ENCODE measurements around the gene ASIP. TPM values are rescaled to one million over a fixed set of nuclear protein-coding genes. Genes with fewer than 3 reads are reported as not detected.

Gene ASIP
- total and polyA plus RNA-seq, 2 of the 13 experiments (the other 11 are each of a cell fraction or from before 2014, with no cell fraction given): not detected

GRCh38 chr20:34300256-34300806 is 59.1 kb downstream of the ASIP start (continued):
- TF ChIP-seq SIN3A (IDR thresholded peaks at IDR 0.05; ENCODE audit: borderline replicate concordance, low read depth, low read length) (no peak), ATF7 (IDR thresholded peaks at IDR 0.05) (no peak), ATF7 (CRISPR knock-in tag; IDR thresholded peaks at IDR 0.05) (no peak), ZNF296 (CRISPR knock-in tag; conservative IDR thresholded peaks at IDR 0.05) (no peak), MNT (IDR thresholded peaks at IDR 0.05) (no peak), ARID2 (CRISPR knock-in tag; IDR thresholded peaks at IDR 0.05; ENCODE audit: borderline replicate concordance) (no peak), RNF2 (conservative IDR thresholded peaks at IDR 0.05; ENCODE audit: low read depth) (no peak), JUND (CRISPR knock-in tag; IDR thresholded peaks at IDR 0.05) (no peak), ZBTB14 (CRISPR knock-in tag; IDR thresholded peaks at IDR 0.05) (no peak), BHLHE40 (IDR thresholded peaks at IDR 0.05; ENCODE audit: low read length) (no peak), PCBP1 (IDR thresholded peaks at IDR 0.05; ENCODE audit: borderline replicate concordance, low read depth, low read length) (no peak), RFX3 (CRISPR knock-in tag; IDR thresholded peaks at IDR 0.05) (no peak), RNF219 (CRISPR knock-in tag; IDR thresholded peaks at IDR 0.05) (no peak; the same call in 1 of the 2 replicates), IRF1 (CRISPR knock-in tag; IDR thresholded peaks at IDR 0.05; ENCODE audit: low read depth) (0 out of 2 replicates have a peak, but pooled peaks have one; percentile 45), IRF2 (CRISPR knock-in tag; IDR thresholded peaks at IDR 0.05) (no peak), FOXK1 (CRISPR knock-in tag; IDR thresholded peaks at IDR 0.05; ENCODE audit: borderline replicate concordance, low read depth) (no peak), DNMT3B (CRISPR knock-in tag; conservative IDR thresholded peaks at IDR 0.05) (no peak), IRF9 (CRISPR knock-in tag; IDR thresholded peaks at IDR 0.05; ENCODE audit: borderline replicate concordance) (no peak), U2AF1 (optimal IDR thresholded peaks at IDR 0.05; ENCODE audit: low read depth, low read length) (peak; percentile 26), NFYC (CRISPR knock-in tag; IDR thresholded peaks at IDR 0.05) (no peak), ZNF326 (CRISPR knock-in tag; IDR thresholded peaks at IDR 0.05; ENCODE audit: borderline replicate concordance) (no peak), POLR2A (IDR thresholded peaks at IDR 0.05; ENCODE audit: insufficient read depth in 1 of 2, low read depth in 2 of 2, low read length in 2 of 2) (peak in 1 of 2 experiments; percentile 28; a peak in 1 of 4 replicates), CEBPB (IDR thresholded peaks at IDR 0.05; ENCODE audit: borderline replicate concordance, low read depth, low read length) (no peak), ZNF776 (CRISPR knock-in tag; IDR thresholded peaks at IDR 0.05) (no peak), ZNF468 (CRISPR knock-in tag; IDR thresholded peaks at IDR 0.05) (no peak), FOXA3 (CRISPR knock-in tag; IDR thresholded peaks at IDR 0.05) (peak; percentile 31; the same call in 1 of the 2 replicates)

All from HepG2 (cell line).